Natural killer cell (primary cell): ENCODE results near the gene TSHB. TPM values are rescaled to one million over a fixed set of nuclear protein-coding genes. Genes with fewer than 3 reads are reported as not detected.

Source experiments
- ATAC-seq, 3 donors: fragments of 150-1000 bp in 2 of 3; fragments of 200-7000 bp in 1 of 3; cut with Tn5 transposase; 1 replicate in 1 of 3; 2 replicates in 2 of 3; pipeline ENCODE4 v1.10.0; 2021; ENCODE audit warnings: mild to moderate bottlenecking in 2 of 3, moderate library complexity in 2 of 3
- DNase-seq, 2 donors: peaks; one replicate each; pipeline versions ENCODE4 v3.0.0 to v3.0.0-alpha.2; 2013 to 2021; ENCODE audit warnings: mixed read lengths in 1 of 2
- H3K27ac ChIP-seq: one replicate; pipeline ENCODE4 v1.5.1; 2013; ENCODE audit warnings: mild to moderate bottlenecking, low read length
- H3K27me3 ChIP-seq: one replicate; pipeline ENCODE4 v1.6.1; 2013; ENCODE audit warnings: low read length; ENCODE audit not compliant: control insufficient read depth, insufficient read depth
- H3K36me3 ChIP-seq: one replicate; pipeline ENCODE4 v1.6.1; 2013; ENCODE audit warnings: low read length; ENCODE audit not compliant: control insufficient read depth, insufficient read depth
- H3K4me1 ChIP-seq: one replicate; pipeline ENCODE4 v1.6.1; 2013; ENCODE audit warnings: low read length; ENCODE audit not compliant: control insufficient read depth, insufficient read depth
- H3K4me3 ChIP-seq: one replicate; pipeline ENCODE4 v1.5.1; 2013; ENCODE audit warnings: low read length
- H3K9me3 ChIP-seq: one replicate; pipeline ENCODE4 v1.6.1; 2013; ENCODE audit warnings: low read length; ENCODE audit not compliant: control insufficient read depth, insufficient read depth
- H3K27ac Mint-ChIP-seq, 2 donors: one replicate each; pipeline ENCODE4 v1.8.0; 2022; ENCODE audit warnings: mild to moderate bottlenecking in 2 of 2, mixed read lengths in 2 of 2, moderate library complexity in 1 of 2
- H3K27me3 Mint-ChIP-seq, 2 donors: one replicate each; pipeline ENCODE4 v1.8.0; 2022; ENCODE audit warnings: low read depth in 2 of 2, mixed read lengths in 2 of 2
- H3K36me3 Mint-ChIP-seq: one replicate; pipeline ENCODE4 v1.8.0; 2022; ENCODE audit warnings: mixed read lengths
- H3K4me1 Mint-ChIP-seq, 2 donors: one replicate each; pipeline ENCODE4 v1.8.0; 2022; ENCODE audit warnings: mixed read lengths in 2 of 2
- H3K4me3 Mint-ChIP-seq: one replicate; pipeline ENCODE4 v1.8.0; 2022; ENCODE audit warnings: mild to moderate bottlenecking, moderate library complexity, mixed read lengths
- H3K9me3 Mint-ChIP-seq, 2 donors: one replicate each; pipeline ENCODE4 v1.8.0; 2022; ENCODE audit warnings: mixed read lengths in 2 of 2
- CTCF ChIP-seq: fragments of 200-600 bp; IDR thresholded peaks from one replicate; pipeline ENCODE4 v1.8.0; 2022; ENCODE audit warnings: antibody characterized with exemption
- WGBS: methylation state at CpG from one replicate; pipeline ENCODE4 v1.1.7; 2013; ENCODE audit warnings: missing lambda C conversion rate; ENCODE audit not compliant: insufficient coverage; 5-methylcytosine and 5-hydroxymethylcytosine counted together
- intact Hi-C: fragments of 100-400 bp; cut with micrococcal nuclease; formaldehyde crosslinking; loops from one replicate; pipeline ENCODE4 v1.14.2; 2022
- total RNA-seq, 4 donors: library from RNA; stranded (reverse); fragments of 120-200 nt in 1 of 4; gene quantifications; one replicate each; pipeline versions ENCODE4 v1.2.3 to v1.2.4, GENCODE V29; 2013 to 2022

The TSHB gene
- total RNA-seq, 3 donors from 2014 or later (not counting 1 experiment from before 2014, with no cell fraction given), result not detected

GRCh38 chr1:115031595-115031994 is 2.0 kb downstream of the TSHB start:
- H3K4me1 ChIP-seq, result no peaks in the 10 kb centered on the region
- Mint-ChIP-seq H3K27me3 (peaks cover 0 to 6% of the 10 kb centered on the region in 2 donors), H3K4me3 (no peak overlapping the region), H3K9me3 (no peaks in the 10 kb centered on the region), H3K27ac (no peak overlapping the region), H3K36me3 (no peaks in the 10 kb centered on the region), H3K4me1 (no peaks in the 10 kb centered on the region)
- WGBS, result no CpG with 5 or more reads among the region's 2 CpGs
- intact Hi-C loops, result no loop called here
- H3K36me3 ChIP-seq, result no peaks in the 10 kb centered on the region
- no peak for ATAC-seq
- no peak overlapping the region for H3K27ac ChIP-seq
- peaks cover 3% of the 10 kb centered on the region for H3K27me3 ChIP-seq
- DNase-seq, result no peak
- no peak for TF ChIP-seq CTCF
- no peak overlapping the region for H3K4me3 ChIP-seq
- H3K9me3 ChIP-seq, result no peaks in the 10 kb centered on the region

DNA sequence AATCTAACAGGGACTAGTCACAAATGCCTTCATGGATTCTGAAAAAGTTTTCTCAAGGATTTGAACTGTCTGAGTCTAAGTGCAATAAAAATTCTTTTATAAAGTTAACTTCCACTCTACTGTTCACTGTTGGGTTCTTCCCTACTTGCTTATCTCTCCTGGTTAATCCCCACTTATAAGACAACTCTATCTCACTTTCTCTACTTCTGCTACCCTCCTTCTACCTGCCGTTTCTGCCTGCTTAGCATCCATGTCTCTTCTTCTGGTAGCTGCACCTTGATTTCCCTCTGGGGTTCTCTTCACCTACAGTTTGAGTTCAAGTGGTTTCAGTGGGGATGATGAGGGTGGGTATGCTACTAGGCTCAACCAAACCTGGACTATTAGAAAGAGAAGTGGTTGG is 6.0 kb downstream of the TSHB start:
- intact Hi-C loops, result no loop called here
- 85% methylated on average over 1 of the region's 1 CpG for WGBS
- H3K36me3 ChIP-seq, result no peaks in the 10 kb centered on the region
- no peaks in the 10 kb centered on the region for H3K9me3 ChIP-seq
- Mint-ChIP-seq H3K9me3 (no peaks in the 10 kb centered on the region), H3K4me1 (no peaks in the 10 kb centered on the region), H3K27me3 (no peaks in the 10 kb centered on the region), H3K4me3 (no peak overlapping the region), H3K36me3 (no peaks in the 10 kb centered on the region), H3K27ac (no peak overlapping the region)
- peaks cover 3% of the 10 kb centered on the region for H3K27me3 ChIP-seq
- H3K4me3 ChIP-seq, result no peak overlapping the region
- no peaks in the 10 kb centered on the region for H3K4me1 ChIP-seq
- ATAC-seq (no peak), DNase-seq (no peak)
- no peak overlapping the region for H3K27ac ChIP-seq
- no peak for TF ChIP-seq CTCF

DNA sequence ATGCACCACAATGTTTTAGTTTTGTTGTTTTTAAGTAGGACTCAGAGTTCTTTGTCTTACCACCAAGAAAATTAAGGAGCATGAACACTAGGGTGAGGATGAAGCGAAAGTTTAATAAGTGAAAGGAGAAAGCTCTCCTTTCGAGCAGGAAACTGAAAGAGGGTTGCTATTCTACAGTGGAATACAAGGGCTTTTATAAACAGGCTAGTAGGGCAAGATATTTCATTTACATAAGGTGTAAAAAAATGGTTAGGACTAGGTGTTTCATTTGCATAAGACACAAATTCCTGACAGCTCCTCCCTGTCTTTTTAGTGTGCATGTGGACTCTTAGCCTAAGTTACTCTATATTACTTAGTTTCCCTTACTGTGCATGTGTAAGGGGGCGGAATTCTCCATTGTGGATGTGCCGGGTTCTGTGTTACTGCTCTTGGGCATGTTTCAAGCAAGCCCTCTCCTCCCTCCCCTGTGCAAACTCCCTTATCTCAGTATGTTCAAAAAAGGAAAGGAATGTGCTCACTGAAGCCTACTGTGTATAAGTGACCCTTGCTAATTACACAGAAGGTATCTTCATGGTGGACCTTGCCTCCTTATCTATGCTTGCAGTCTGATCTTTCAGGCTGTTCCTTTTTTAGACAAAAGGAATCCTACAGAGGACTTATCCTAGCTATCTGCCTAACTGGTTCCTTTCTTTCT is 7.3 kb downstream of the TSHB start:
- H3K36me3 Mint-ChIP-seq, result peaks cover 3% of the 10 kb centered on the region
- no peaks in the 10 kb centered on the region for H3K9me3 ChIP-seq
- WGBS, result 87% methylated on average over 3 of the region's 4 CpGs

More for the DNA sequence above, 7.3 kb downstream of the TSHB start:
- H3K4me1 ChIP-seq, result no peaks in the 10 kb centered on the region
- H3K27ac ChIP-seq, result no peak overlapping the region
- no peak overlapping the region for H3K4me3 ChIP-seq
- no peak for ATAC-seq
- H3K27me3 ChIP-seq, result no peaks in the 10 kb centered on the region
- Mint-ChIP-seq H3K9me3 (no peaks in the 10 kb centered on the region), H3K4me3 (no peak overlapping the region), H3K27me3 (no peaks in the 10 kb centered on the region), H3K27ac (no peak overlapping the region), H3K4me1 (no peaks in the 10 kb centered on the region)
- no peak for DNase-seq
- no peaks in the 10 kb centered on the region for H3K36me3 ChIP-seq
- no peak for TF ChIP-seq CTCF
- intact Hi-C loops, result no loop called here
